ENCODE data around the gene GALNT10.

GRCh38 chr5:154147666-154148065, 42.9 kb upstream of the GALNT10 start:
- TF ChIP-seq CTCF (IDR thresholded peaks at IDR 0.05; ENCODE audit: insufficient read depth, low read depth, low read length) (no peak), EZH2 (IDR thresholded peaks at IDR 0.05; ENCODE audit: insufficient read depth, low read length) (no peak)
